Hematopoietic multipotent progenitor cell (in vitro differentiated cells): ENCODE measurements around the gene LIPM. TPM values are rescaled to one million over a fixed set of nuclear protein-coding genes. Genes with fewer than 3 reads are reported as not detected.

Experiments
- DNase-seq, 3 donors: peaks; one replicate each; pipeline ENCODE4 v3.0.0-alpha.2; 2011 to 2015; ENCODE audit warnings: low read depth in 2 of 3, low spot score in 2 of 3
- total RNA-seq: library from RNA; depleted of rRNA; stranded (reverse); fragments of >200 nt; gene quantifications from one replicate; pipeline ENCODE4 v1.2.3, GENCODE V29; 2012

The LIPM gene
- total RNA-seq, 1 donor = not detected

DNA sequence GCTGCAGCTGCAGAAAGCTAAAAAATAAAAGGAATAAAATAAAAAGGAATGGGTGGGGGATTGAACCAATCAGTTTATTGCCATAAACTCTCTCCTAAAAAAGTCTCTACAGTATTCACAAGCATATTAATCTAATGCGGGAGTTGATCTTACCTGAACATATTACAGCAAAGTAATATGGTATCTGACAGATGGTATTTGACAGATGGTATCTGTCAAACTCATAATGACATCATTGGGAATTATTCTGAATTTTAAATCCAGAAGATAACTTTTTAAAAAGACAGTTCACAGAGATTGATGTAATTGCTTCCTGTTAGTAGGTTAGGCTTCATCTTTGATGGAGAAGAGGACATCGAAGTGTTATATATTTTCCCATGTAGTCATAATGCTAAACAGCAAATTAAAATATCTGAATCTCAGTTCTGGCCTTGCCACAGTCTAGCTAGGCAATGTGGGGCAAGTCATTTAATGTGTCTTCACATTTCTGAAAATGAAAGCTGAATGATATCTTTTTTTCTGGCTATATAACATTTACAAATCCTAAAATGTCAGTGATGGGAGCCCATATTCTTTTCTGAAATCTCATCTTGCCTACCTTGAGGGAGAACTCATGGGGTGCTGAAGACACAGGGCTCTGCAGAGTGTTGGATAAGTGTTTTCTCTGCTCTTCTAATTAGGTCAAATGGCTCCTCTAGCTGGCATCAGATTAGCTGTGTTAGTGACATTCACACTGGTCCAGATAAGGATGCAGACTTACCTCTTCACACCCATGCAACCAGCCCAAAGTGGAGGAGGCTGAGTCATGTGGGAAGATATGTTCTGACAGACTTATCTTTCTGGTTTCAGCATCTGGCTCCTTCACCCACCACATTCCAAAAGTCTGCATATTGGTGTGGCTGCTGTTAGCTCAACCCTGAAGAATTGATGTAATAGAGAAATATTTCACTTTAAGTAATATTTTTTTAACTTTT is 2.1 kb upstream of the LIPM start:
- no peak for DNase-seq

DNA sequence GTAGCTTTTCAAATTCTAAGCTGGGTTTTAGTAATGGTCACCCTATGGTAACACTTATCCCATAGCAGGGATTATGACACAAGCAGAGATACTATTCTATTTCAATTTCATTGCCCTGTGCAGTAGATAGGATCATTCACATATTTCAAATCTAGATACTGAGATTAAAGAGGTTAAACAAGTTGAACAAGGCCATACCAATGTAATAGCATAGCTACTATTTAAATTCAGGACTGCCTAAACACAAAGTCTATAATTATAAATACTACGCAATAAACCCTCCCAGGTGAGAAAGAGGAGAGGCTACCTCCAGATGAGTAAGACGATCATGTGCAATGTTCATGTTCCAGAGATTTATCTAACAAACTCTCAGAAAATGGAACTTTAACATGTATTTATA is 1.1 kb downstream of the LIPM start:
- no peak for DNase-seq

DNA sequence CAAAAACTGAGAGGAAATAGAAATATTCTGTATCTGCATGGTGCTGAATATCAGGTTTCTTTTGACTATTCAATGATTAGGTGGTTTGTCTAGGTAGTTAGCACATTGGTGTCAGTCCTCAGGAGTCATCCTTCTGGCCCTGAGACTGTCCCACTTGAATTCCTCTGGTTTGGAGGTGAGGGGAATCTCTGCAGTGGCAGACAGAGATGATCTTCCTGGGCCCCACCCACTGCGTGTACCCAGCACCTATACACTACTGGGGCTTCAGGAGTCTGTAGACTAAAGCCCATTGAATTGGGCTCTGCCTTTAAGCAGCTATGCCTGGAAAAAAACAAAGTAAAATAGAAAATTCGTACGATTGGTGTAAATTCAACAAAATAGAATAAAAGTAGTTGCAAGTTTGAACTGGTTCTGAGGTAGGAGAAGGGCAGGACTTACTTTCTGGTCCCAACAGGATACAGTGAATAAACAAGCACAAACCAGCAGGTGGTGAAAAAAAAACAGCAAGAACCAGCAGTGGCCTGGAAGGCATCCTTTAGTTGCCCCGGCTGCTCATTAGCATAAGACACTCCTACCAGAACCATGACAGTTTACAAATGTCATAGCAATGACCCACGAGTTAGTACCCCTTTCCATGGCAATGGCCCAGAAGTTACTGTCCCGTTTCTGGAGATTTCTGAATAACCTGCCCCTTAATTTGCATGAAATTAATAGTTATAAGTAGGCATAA is 1.7 kb downstream of the LIPM start:
- no peak for DNase-seq

DNA sequence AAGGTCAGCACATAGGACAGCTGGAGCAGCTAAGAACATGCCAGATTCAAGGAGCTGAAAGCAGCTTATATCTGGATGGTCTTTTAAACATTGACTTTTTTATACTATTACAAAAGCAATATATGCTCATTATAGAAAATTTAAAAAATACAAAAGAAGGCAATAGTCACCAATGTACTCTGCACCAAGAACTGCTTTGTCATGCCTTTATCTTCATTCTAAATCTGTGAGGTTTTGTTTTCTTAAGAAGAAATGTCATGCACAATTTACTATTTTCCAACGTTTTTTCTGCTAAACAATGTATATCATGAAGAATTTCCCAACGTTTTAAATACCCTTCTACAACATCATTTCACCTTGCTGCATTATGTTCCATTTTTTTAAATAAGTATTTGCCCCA is 2.8 kb downstream of the LIPM start:
- DNase-seq = peak in 2 of 3 donors; percentile 17 to 56

DNA sequence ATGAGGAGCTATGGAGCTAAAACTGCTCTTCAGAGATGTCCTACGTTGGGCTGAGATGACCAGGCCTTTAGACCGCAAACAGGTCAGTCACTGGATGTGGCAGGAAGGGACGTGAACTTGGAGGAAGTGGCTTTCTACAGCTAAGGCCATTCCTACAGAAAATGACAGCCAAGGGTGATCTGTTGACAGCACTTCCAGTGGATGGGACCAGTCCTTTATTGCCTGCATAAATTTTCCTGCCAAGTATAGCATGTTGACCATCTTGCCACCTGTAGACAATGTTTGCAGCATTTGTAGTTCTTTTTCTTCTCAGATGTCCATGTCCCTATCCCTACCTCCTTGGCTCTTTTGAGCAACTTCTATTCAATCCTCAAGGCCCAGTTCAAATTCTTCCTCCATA is 3.4 kb downstream of the LIPM start:
- no peak for DNase-seq

DNA sequence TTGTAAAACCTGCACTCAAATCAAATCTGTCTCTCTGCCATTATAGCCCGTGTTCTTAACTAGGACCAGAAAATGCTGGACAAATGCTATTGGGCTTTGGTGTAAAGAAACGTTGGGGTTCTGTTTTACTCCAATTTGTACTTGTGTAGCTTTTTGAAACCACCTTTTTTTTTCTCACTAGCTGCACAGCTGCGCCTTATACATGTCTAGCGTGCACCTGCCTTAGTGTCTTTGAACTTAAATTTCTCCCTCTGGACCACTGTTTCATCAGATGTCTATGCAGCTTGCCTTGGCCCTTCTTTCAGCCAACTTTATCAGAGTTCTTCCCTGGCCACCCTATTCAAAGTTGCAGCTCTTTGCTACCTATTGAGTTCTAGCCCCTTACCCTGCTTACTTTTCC is 7.1 kb downstream of the LIPM start:
- no peak for DNase-seq

DNA sequence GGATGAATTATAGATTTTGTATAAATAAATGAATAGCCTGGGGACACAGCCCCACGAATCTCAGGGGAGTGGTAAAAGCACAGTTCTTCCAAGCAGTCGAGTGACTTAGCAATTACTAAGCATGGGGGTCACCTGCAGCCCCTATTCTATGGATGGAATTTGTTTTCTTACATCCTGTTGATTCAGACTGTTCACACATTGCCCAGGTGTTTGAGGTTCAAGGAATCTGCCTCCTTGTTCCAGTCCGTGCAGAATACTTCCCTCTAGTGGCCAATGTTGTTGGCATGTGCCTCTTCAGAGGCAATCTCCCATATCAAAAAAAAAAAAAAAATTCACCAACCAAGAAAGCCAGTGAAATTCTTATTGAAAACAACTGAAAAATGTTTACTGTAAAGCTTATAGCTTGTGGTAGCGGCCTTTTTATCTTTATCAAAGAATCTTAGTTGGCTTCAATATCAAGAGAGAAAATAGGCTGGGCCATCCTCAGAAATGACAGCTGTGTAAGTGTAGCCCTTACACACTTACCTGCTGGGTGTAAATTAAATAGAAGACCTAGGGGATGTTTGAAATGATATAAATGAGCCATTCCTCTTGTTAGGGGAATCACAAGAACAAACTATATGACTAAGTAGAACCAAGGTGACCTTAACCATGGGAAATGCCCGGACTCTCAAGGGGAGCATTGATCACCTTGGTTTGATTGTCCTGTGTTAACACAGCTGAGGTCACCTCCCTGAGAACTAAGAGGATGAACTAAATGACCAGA is 7.8 kb downstream of the LIPM start:
- DNase-seq = peak; percentile 21 to 68 (median 53)

DNA sequence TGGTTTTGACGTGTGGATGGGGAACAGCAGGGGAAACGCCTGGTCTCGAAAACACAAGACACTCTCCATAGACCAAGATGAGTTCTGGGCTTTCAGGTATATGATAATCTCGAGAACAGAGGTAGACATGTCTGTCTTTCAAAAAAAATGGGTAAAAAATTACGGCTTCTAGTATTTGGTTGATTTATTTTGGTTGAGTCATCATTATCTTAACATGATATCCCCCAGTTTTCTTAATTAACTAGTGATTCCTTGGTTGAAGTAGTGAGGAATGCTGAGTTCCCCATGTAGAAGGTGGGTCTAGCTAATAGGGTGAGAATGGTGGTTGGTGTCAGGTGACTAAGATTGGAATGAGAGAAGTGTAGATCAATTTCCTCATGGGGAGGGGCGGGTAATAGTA is 10.7 kb downstream of the LIPM start:
- no peak for DNase-seq

DNA sequence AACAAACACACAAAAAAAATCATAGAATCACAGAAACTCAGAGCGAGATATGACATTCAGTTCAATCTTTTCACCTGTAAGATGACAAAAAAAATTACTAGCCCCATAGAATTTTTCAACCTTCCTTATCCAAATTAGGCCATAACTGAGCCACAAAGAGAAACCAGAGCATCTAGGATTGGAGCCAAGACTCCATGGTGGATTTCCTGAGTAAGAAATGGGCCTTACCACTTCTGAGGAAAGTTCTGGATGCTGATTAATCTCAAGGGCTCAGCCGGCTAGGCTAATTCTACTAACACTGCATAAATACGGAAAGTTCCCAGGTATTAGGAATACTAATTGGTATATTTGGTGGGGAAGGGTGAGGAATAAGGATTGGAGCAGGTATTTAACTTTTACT is 16.8 kb downstream of the LIPM start:
- no peak for DNase-seq

DNA sequence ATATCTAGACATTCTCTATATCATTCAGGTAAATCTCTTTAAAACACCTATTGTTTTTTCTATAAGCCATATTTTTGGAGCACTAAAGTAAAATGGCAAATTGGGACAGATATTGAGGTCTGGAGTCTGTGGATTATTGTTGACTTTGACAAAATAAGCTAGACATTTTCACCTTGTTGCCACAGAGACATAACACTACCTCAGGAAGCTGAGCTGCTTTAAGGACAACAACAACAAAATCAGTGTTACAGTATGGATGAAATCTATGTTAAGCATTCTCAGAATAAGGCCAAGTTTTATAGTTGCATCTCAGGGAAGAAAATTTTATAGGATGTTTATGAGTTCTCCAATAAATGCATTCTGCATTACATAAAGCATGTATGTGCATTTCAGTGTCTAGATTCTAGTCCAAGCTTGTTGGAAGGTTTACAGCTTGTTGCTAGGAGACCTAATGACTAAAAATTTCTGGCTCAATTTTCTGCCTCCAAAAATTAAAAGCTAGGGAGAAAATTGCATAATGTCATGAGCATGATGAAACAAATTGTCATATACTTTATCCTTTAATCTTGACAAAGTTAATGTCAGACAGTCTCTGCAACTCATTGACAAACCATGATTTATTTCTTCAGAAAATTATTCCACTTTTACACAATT is 18.3 kb downstream of the LIPM start:
- no peak for DNase-seq

DNA sequence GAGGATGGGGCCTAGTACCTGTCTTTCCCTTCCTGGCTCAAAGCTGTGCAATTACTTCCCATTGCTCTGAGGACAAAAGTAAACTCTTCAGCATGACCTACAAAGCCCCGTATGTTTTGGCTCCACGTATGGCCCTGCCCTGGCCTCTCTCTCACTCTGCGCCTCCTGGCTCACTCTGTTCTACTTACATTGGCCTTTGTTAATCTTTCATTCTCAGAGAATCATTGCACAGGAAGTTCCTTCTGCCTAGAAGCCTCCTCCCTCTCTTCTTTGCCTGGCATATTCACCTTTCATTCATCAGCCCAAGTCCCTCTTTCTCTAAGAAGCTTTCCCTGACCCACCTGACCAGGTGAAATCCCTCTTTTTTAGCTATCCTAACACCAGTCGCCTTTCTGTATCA is 23.9 kb downstream of the LIPM start:
- DNase-seq = no peak

DNA sequence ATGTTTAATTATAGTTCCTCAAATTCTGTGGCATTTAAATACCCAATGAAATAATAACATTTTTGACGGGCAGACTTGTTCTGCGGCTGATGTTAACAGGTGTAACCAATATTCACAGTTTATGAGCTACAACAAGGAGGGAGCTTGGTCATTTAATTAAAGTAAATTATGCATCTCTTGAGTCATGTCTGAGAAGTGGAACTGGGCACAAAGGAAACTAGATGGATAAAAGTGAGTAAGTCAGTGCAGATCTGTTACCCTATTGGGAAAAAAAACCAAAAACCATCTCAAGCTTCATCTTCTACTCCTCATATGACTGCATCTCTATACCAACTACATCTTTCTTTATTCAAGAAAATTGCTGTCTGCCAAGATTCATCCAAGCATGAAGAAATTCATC is 25.1 kb downstream of the LIPM start:
- DNase-seq = no peak

DNA sequence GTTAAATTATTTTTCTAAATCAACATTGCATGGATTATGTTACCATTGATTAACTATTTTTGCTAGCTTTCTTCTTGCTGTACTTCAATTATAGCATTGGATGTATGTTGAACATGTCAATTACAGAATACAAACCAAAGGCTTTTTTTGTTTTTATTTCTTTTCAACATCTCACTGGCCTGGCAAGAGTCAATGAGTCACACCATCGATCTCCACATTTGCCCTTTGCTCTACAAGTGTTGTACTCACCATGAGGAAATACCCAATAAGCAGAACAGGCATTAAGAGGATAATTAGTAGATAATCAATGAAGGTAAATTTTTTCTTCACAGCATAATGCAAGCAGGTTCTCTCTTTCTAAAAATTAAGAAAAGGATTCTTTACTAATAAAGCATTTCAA is 25.8 kb downstream of the LIPM start:
- no peak for DNase-seq

DNA sequence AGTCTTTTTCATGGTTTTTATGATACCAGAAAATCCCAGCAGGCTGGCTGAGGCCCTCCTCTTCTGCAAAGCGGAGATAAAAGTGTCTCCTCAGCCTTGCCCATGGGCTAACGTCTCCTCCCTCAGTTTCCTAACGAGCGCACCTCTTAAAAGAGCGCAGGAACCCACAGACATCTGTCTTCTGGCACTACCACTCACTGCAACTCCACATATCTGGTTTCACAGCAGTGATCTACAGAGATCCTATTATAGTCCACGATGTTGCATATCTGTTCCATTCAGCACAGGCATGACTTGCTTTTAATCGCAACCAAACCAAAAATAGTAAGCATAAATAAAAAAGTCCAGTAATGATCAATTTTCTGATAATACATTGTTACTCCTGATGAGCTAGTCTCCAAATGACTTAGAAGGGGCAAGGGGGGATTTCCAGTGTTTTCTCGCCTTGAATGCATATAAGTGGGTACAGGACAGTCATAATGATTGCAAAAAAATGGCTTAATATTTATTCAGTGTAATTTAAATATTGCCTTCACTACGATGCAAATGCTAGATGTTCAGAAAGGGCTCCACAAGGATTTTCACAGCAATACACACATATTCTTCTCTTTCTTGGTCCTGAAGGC is 28.2 kb downstream of the LIPM start:
- DNase-seq = no peak

DNA sequence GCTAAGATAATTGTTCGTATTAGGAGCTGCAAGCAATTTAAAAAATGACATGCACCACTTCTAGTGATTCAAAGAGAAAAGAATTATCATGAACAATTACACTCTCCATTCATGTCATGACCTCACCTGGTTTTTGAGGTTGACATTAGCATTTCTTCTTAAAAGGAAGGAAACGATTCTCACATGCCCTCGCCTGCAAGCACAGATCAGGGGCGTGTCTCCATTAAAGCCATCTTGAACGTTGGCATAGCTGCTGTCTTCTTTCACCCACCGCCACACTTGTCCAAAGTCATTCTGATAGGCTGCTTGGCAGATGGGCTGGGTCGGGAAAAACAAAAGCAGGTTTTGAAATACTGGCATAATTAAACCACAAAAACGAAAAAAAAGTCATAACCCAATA is 29.2 kb downstream of the LIPM start:
- no peak for DNase-seq

DNA sequence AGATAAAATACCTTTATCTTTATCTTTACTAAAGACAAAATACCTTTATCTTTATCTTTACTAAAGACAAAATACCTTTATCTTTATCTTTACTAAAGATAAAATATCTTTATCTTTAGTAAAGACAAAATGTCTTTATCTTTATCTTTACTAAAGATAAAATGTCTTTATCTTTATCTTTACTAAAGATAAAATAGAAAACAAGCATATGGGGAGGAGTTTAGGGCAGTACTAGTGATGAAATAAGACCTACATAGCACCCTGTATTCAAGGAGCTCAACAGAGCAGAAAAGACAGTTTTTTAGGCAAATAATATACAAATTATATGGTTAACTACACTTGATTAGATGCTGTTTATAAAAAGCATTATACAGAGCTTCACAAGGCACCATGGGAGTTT is 29.8 kb downstream of the LIPM start:
- DNase-seq = no peak

DNA sequence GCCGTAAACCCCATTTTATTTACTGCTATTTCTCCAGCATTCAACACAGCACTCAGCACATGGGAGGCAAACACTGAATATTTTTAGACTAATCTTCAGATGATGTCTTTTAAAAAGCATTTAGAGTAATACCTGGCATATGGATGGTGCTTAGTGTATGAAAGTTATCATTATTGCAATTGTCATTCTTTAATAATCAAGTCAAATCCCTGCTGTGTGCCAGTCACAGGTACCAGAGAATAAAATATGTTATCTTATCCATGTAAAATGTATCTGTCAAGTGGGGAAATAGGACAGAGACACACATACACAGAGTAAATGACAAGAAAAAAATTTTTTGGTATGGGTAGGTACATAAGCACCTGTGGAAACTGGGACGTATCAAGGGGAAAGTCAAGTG is 30.6 kb downstream of the LIPM start:
- no peak for DNase-seq

DNA sequence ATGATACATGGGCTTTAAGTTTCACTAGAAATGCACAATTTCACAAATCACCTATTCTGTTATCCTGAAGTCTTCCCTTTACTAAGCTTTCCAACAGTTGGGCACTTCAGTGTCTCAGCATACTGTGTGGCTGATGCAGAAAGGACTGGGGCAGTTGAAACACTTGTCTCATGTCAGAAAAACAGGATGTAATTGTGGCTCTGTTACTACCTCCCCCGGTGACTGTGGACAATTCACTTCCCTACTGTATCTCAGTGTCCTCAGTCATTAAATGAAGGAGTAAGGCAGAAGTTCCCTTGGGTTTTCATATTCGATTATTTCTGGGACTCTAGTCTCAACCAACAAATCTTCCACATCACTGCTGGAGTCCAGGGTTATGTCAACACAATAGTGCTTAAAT is 31.2 kb downstream of the LIPM start:
- DNase-seq = peak in 2 of 3 donors; percentile 44 to 54

DNA sequence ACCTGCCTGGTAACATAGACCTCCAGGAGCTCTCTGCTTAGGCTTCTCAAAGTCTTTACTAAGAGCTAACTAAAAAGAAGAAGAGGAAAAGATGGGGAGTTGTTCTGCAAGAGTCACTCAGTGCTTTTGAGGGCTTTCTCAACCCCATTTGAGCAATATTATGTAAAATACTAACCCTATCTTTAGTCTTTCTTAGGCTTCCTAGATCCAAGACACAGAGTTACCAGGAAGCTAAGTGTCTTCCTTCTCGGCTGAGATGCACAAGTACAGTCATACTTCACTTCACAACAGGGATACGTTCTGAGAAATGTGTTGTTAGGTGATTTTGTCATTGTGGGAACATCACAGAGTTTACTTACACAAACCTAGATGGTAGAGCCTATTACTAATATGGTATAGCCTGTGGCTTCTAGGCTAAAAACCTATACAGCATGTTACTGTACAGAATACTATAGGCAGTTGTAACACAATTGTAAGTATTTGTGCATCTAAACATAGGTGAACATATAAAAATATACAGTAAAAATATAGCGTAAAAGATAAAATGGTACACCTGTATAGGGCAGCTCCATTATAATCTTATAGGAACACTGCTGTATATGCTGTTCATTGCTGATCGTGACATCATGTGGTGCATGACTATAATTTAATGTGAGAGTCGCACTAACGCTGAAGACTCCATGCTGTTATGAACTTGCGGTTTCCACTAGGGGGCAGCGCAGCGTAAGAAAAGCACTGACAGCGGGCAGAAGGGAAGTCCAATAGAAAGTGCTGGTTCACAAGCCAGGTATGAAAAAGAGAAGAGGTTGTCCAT is 32.8 kb downstream of the LIPM start:
- peak; percentile 69 to 94 (median 91) for DNase-seq

DNA sequence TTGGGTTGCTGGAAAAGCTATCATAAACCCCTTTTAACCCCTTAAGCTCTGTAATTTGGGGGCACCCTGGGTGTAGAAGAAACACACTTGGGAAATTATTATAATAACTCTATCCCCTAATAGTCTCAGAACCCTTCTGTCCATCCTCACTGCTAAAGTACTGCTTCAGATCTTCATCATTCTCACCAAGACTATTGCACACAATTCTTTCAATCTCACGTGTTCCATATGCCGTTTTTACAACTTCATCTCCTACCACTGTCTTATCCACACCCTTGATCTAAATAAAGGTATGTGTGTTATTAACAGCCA is 33.3 kb downstream of the LIPM start:
- DNase-seq = no peak
